ENCODE results near the gene SH3D19.

The SH3D19 gene

GRCh38 chr4:151226004-151226932 is 99.1 kb downstream of the SH3D19 start:
- DNase-seq = peak in 1 of 2 experiments; percentile 55

- no peak for DNase-seq
Observed at GRCh38 chr4:151223465-151223864, 101.9 kb downstream of the SH3D19 start.

- DNase-seq = no peak
Observed at GRCh38 chr4:151219948-151220347, 105.5 kb downstream of the SH3D19 start.

- no peak for DNase-seq
Observed at GRCh38 chr4:151219091-151219490, 106.3 kb downstream of the SH3D19 start.

- no peak for DNase-seq
Observed at GRCh38 chr4:151218343-151218742, 107.1 kb downstream of the SH3D19 start.

GRCh38 chr4:151217326-151217725 is 108.1 kb downstream of the SH3D19 start:
- DNase-seq = no peak

GRCh38 chr4:151215295-151215694 is 110.1 kb downstream of the SH3D19 start:
- no peak for DNase-seq

- no peak for DNase-seq
Observed at GRCh38 chr4:151207868-151208267, 117.5 kb downstream of the SH3D19 start.

- no peak for DNase-seq
Observed at GRCh38 chr4:151207186-151207585, 118.2 kb downstream of the SH3D19 start.

- DNase-seq = no peak
Observed at GRCh38 chr4:151206241-151207005, 119.0 kb downstream of the SH3D19 start.

- no peak for DNase-seq
Observed at GRCh38 chr4:151205722-151206121, 119.7 kb downstream of the SH3D19 start.

- no peak for DNase-seq
Observed at GRCh38 chr4:151204925-151205524, 120.4 kb downstream of the SH3D19 start.

GRCh38 chr4:151202851-151203455 is 122.5 kb downstream of the SH3D19 start:
- no peak for DNase-seq

GRCh38 chr4:151202381-151202780 is 123.0 kb downstream of the SH3D19 start:
- no peak for DNase-seq

- no peak for DNase-seq
Observed at GRCh38 chr4:151199319-151200190, 125.8 kb downstream of the SH3D19 start.

GRCh38 chr4:151198748-151199147 is 126.7 kb downstream of the SH3D19 start:
- no peak for DNase-seq

- DNase-seq = no peak
Observed at GRCh38 chr4:151197247-151197646, 128.2 kb downstream of the SH3D19 start.

- DNase-seq = no peak
Observed at GRCh38 chr4:151195801-151196200, 129.6 kb downstream of the SH3D19 start.

- no peak for DNase-seq
Observed at GRCh38 chr4:151193414-151193813, 132.0 kb downstream of the SH3D19 start.

- no peak for DNase-seq
Observed at GRCh38 chr4:151192556-151193235, 132.7 kb downstream of the SH3D19 start.

Data from SW 1271 (cell line).